COLO829 (cell line): ENCODE measurements around the gene CCDC170.
"Not testable (repeated sequence)": the region's sequence is repeated elsewhere in the genome, so short reads cannot be mapped to it uniquely, and the experiment has no call there.

Source experiments
- DNase-seq: peaks from one replicate; pipeline ENCODE4 v3.0.0; 2012; ENCODE audit warnings: low spot score

The CCDC170 gene

DNA sequence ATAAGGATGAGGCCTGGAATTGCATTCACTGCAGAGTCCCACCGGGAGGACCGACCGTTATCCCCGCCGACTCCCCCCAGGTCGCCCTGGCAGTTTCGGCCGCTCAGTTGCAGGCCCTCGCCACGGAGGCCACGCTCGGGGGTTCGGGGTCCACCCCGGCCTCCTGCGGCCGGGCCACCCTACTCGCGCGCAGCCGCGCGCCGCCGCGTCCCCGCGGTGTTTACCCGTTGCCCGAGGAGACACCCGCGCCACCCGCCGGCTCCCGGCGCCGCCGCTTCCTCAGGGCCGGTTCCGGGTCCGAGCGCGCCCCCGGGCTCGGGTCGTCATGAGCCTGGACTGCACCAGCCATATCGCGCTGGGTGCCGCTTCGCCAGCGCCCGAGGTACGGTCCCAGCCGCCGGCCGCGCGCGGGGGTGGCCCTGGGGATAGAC is at the start of gene CCDC170:
TSS of gene CCDC170 (plus strand) at position 214 of the 431 bp plus-strand sequence. CDS start at position 326, 112 bp downstream.
- no peak for DNase-seq

DNA sequence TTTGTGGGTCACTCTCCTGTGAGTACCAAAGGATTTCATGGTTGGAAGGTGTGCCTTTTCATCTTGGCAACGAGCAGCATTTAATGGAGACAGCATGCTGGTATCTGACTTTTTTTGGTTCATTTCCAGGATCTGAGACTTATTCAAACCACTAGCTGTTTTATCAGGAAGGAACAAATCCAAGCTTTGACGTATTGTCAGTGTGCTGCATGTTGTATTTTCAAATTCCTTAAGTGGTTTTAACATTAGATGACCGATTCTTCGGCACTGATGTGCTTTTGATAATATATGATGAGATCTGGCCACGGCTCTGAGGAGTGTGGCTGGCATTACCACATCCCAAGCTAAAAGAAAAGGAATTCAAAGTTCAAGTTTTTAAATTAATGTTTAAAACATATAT is 48.3 kb upstream of the CCDC170 start:
- no peak for DNase-seq

DNA sequence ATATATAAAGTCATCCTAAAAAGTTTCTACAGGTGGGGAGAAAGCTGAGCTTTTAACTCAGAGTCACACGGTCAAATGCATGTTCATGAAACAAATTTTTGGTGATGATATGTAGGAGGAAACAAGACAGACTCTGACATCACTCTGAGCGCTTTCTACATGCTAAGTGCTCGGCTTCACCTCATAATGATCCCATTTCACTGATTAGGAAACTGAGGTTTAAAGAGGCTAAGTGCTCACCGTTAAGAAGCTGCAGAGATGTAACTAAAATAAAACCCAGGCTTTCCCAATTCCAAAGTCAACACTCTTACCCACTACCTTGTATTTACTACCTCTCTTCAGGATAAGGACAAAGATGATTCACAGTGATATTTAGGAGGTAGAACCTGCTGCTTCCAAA is 46.6 kb upstream of the CCDC170 start:
- DNase-seq: no peak

DNA sequence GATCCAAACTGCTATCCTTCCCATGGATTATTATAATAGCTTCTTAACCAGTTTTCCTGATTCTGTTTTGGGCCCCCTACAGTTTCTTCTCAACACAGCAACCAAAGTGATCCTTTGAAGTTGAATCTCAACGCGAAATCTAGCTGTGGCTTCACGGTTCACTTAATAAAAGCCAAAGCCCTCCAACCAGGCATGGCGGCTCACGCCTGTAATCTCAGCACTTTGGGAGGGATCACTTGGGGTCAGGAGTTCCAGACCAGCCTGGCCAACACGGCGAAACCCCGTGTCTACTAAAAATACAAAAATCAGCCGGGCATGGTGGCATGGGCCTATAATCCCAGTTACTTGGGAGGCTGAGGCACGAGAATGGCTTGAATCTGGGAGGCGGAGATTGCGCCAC is 45.2 kb upstream of the CCDC170 start:
- no peak for DNase-seq

DNA sequence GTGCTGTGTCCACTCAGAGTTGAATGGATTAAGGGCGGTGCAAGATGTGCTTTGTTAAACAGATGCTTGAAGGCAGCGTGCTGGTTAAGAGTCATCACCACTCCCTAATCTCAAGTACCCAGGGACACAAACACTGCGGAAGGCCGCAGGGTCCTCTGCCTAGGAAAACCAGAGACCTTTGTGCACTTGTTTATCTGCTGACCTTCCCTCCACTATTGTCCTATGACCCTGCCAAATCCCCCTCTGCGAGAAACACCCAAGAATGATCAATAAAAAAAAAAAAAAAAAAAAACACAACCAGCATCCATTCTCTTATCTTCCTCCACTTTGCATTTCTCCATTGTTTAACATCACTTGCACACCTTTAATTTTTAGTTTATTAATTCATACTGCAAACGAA is 42.9 kb upstream of the CCDC170 start:
- not testable (repeated sequence) for DNase-seq

GRCh38 chr6:151451417-151451949 is 42.3 kb upstream of the CCDC170 start:
- no peak for DNase-seq

DNA sequence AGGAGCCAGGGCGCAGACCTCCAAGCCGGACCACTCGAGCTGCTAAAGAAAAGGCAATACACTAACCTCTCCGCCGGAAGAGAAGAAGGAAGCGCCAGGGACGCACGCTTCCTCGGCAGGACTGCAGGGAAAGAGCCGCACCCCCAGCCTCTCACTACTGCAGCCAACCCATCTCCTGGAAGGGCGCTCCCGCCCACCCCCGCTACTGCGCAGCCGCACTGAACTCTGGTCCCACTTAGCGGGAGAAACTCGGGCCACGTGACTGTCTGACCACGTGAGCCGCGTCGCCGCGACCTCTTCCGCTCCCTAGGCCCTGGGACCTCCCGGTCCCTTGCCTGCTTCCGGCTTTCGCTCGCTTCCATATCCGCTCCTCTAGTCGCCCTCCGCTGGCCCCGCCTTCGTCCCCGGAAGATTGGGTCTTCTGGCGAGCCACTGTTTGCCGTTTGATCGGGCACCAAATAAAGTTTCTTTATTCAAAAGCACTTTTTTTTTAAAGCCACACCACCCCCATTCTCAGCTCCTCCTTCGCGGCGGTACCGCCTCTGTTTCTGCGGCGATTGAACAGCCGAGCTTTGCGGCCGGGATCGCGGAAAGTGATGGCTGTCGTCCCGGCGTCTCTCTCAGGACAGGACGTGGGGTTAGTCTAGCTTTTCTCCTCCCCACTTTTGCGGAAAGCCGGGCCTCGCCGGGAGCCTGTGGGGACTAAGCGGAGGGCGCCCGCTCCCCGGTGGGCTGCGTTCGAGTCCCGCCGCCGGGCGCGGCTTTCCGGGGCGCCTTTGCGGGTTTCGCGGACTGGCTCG is 41.7 kb upstream of the CCDC170 start, which contains the start of gene RMND1:
TSS of gene RMND1 (minus strand) at position 177 of the 800 bp plus-strand sequence. CDS start 6,315 bp downstream, outside the sequence.
- DNase-seq: peak; percentile 94

DNA sequence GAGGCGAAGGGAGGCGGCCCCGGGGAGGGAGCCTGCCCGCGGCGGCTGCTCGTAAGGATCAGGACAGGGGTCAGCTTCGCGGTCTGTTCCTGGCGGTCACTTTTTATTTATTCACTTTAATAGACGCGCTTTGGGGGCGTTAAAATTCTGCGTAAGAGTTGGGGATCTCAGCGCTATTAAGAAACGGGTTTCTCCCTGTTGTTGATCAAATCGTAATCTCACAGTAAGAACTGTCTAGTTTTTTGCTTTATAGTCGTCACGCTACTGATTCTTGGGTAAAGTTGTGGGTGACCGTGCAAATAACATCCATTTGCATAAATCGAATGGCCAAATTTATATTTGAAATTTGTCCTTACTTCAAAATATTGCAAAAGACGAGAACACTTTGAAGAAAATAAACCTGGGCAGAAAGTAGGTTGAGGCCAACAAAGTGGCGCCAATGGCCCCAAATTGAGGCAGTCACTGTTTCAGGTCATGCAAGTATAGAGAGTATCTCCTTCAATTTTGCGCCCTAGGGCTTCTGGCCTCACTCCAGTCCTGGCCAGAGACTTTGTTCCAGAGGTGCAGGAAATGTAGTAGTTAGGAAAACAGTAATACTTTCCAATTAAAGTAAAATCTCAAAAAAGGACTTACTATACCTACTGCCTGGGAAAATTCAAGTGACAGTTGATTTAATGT is 40.9 kb upstream of the CCDC170 start:
- DNase-seq: peak; percentile 15

GRCh38 chr6:151455751-151456398 is 37.9 kb upstream of the CCDC170 start:
- DNase-seq: not testable (repeated sequence)

DNA sequence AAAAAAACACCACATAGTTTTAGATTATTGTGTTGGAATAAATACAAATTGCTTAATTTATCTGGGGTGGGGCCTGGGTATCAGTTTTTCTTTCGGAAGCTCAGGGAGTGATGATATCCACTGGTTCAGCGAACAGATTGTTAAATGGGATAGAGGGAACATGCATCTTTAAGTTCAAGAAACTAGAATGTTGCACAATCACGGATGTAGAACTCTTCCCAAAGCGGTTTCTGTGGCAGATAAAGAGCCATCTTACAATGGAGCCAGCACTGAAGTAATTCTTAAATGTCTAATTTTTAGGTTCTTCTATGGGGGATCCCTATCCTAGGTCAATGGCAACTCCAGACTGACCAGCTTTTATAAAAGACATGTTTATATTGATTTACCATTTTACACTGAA is 32.1 kb upstream of the CCDC170 start:
- no peak for DNase-seq

GRCh38 chr6:151464702-151465101 is 29.1 kb upstream of the CCDC170 start:
- no peak for DNase-seq

- DNase-seq: peak; percentile 53
Measured at GRCh38 chr6:151475653-151476523, 17.9 kb upstream of the CCDC170 start.

DNA sequence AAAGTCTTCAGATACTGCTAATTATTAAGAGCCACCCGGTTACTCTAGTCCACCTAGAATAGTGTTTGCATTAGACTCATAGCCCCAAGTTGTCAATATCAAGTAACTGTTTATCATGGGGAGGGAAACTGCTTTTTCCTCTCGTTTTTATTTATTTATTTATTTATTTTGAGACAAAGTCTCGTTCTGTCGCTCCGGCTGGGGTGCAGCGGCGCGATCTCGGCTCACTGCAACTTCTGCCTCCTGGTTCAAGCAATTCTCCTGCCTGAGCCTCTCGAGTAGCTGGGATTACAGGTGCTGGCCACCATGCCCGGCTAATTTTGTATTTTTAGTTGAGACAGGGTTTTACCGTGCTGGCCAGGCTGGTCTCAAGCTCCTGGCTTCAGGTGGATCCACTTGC is 16.1 kb upstream of the CCDC170 start:
- no peak for DNase-seq

DNA sequence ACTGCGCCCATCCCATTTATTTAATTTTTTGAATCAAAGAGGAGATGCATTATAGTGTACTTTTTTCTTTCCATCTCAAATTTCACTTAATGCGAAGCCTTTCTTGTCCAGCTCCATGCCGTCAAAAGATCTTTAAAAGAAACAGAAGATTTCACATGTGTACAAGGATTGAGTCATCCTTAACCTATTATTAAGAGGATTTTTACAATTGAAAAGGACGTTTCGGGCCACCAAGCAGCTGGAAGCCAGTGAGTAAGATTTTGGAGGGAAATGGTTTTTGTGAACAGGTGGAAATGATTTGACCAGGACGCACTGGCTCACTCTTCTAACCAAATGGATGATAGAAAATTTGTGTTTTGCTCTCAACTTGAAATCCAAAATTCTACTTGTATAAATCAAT is 15.1 kb upstream of the CCDC170 start:
- DNase-seq: no peak

GRCh38 chr6:151481786-151482185 is 12.0 kb upstream of the CCDC170 start:
- no peak for DNase-seq

DNA sequence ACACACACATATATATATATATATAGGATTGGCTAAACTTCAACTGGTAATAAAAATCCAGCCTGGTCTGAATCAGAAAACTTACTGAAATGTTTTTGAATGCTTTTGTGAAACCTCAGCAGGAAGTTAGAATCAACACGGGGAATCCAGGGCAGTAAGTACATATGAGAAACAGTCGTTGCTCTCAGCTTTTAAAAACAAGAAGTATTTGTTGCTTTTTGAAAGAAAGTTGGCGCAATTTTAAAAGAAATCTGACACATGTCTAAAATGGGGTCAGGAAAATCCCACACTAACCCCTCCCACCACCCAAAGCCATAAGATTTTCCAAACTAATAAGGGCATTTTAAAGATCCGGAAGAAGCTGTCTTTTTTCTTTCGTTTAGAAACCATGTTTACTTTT is 11.5 kb upstream of the CCDC170 start:
- DNase-seq: no peak

DNA sequence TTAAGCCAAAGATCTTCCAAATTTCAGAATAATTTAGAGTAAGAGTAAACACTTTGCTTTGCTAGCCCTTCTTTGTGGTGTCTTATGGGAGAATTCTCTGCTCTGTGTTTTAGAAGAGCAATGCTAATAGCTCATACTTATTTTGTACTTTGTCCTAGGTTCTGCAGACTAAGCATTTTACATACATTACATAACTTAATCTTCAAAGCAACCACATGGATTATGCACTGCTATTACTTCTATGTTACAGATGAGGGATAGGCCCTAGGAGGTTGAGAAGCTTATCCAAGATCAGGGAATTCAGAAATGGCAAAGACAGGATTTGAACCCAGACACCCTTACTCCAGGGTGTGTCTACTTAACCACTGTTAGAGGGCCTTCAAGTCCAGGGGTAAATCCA is 9.8 kb upstream of the CCDC170 start:
- no peak for DNase-seq

DNA sequence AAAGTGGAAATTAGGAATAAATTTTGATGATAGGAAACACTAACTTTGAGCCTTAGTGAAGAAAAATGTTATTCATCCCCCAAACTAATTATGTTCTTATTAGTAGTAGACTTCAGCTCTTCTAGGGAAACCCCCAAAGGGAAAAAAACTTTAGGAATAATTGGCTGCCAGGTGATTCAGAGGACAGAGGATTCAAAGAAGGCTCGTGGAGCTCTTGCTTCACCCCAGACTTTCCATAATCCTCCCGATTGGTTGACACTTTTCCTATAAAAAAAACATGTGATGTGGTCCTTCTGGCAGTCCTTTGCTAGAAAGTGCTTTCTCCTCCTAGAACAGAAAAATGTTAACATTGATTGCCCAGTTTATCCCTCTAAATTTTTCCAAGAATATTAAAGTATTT is 5.6 kb upstream of the CCDC170 start:
- no peak for DNase-seq

GRCh38 chr6:151490996-151491395 is 2.8 kb upstream of the CCDC170 start:
- DNase-seq: no peak

DNA sequence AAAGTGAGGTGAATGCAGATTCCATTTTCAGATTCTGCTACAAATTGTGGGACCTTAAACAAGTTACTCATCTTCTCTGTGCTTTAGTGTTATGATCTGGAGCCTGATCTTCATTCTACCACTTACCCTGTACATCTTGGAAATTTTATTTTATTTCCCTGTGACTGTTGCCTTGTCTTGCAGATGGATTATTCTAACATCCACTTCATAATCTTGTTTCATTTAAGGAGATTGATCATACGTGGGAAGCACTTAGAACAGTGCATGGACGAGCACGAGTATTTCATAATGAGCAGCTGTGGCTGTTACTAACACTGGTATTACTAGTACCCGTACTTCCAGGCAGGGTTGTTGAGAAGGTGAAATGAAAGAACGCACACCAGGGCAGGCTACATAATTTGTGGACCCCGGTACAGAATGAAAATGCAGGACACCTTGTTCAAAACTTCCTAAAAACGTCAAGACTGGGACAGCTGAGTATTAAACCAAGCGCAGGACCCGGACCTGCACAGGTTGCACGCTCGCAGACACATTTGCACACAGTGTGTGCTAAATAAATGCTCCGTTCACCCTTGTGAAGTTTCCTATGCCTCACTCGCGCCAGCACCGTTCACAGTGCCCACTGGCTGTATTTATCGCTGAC is 535 bp upstream of the CCDC170 start:
- no peak for DNase-seq
